Cardiac septum (tissue), 1 donor: ENCODE data around the gene UBE2F. TPM values are rescaled to one million over a fixed set of nuclear protein-coding genes. Genes with fewer than 3 reads are reported as not detected.

Experiments used
- DNase-seq: peaks from one replicate; pipeline ENCODE4 v3.0.0-alpha.2; 2020; ENCODE audit warnings: low spot score
- intact Hi-C: fragments of 100-400 bp; cut with DNase I; formaldehyde crosslinking; loops from one replicate; pipeline ENCODE4 v1.14.0; 2022
- total RNA-seq: library from RNA; stranded (reverse); fragmentation: NEBNext Ultra II Directional; extraction: Animal tissue kit (Norgen Biotek cat#: 25700); gene quantifications from one replicate; pipeline ENCODE4 v1.2.1, GENCODE V29; 2021
- donor health status: DM: no; HTN: no; CAD: no.

UBE2F gene
- total RNA-seq, 1 donor from 2014 or later = 61.0 TPM

GRCh38 chr2:238084761-238085160 lies 117.9 kb downstream of the UBE2F start:
- no peak for DNase-seq
- intact Hi-C loops = no loop called here

- DNase-seq = no peak
- intact Hi-C loops = no loop called here
Measured at GRCh38 chr2:238085899-238086298, 119.1 kb downstream of the UBE2F start.

GRCh38 chr2:238087211-238087610 lies 120.4 kb downstream of the UBE2F start:
- intact Hi-C loops = no loop called here
- DNase-seq = no peak

GRCh38 chr2:238090887-238091286 lies 124.1 kb downstream of the UBE2F start:
- intact Hi-C loops = no loop called here
- DNase-seq = no peak

- intact Hi-C loops = no loop called here
- DNase-seq = no peak
Measured at GRCh38 chr2:238091436-238092060, 124.7 kb downstream of the UBE2F start.

Other genes with a start within 250 kb of the UBE2F start
- 0.81 TPM for gene RBM44, start 168.2 kb upstream of the UBE2F start, total RNA-seq
- 253 TPM for gene RAMP1, start 107.4 kb upstream of the UBE2F start, total RNA-seq
- gene SCLY, start 94.0 kb downstream of the UBE2F start, total RNA-seq = 8.8 TPM
- 0.08 TPM for gene ESPNL, start 133.3 kb downstream of the UBE2F start, total RNA-seq
- 14.3 TPM for gene KLHL30, start 171.7 kb downstream of the UBE2F start, total RNA-seq
- 0.62 TPM for gene ERFE, start 192.0 kb downstream of the UBE2F start, total RNA-seq
- gene ILKAP, start 236.7 kb downstream of the UBE2F start, total RNA-seq = 29.5 TPM